ENCODE data around the gene RASEF. TPM values are rescaled to one million over a fixed set of nuclear protein-coding genes. Genes with fewer than 3 reads are reported as not detected.

The RASEF gene
- total RNA-seq, 1 donor from 2014 or later = 0.28 TPM

GRCh38 chr9:83071626-83072025 is 8.7 kb upstream of the RASEF start:
- no peaks in the 10 kb centered on the region for H3K9me3 Mint-ChIP-seq (ENCODE audit: unreplicated experiment)

GRCh38 chr9:83070261-83070660 is 7.3 kb upstream of the RASEF start:
- H3K36me3 Mint-ChIP-seq (ENCODE audit: low read depth, unreplicated experiment) = no peaks in the 10 kb centered on the region
- H3K27ac Mint-ChIP-seq (ENCODE audit: unreplicated experiment) = no peak overlapping the region
- H3K27me3 Mint-ChIP-seq (ENCODE audit: unreplicated experiment) = no peaks in the 10 kb centered on the region
- no peak for TF ChIP-seq CTCF (IDR thresholded peaks at IDR 0.05; ENCODE audit: unreplicated experiment)
- DNase-seq (ENCODE audit: low spot score) = no peak
- no peaks in the 10 kb centered on the region for H3K9me3 Mint-ChIP-seq (ENCODE audit: unreplicated experiment)
- no peak overlapping the region for H3K4me3 Mint-ChIP-seq (ENCODE audit: unreplicated experiment)
- H3K4me1 Mint-ChIP-seq (ENCODE audit: unreplicated experiment) = no peaks in the 10 kb centered on the region

More at GRCh38 chr9:83071626-83072025, 8.7 kb upstream of the RASEF start:
- H3K4me1 Mint-ChIP-seq (ENCODE audit: unreplicated experiment) = no peaks in the 10 kb centered on the region
- no peak overlapping the region for H3K4me3 Mint-ChIP-seq (ENCODE audit: unreplicated experiment)
- DNase-seq (ENCODE audit: low spot score) = no peak
- no peak overlapping the region for H3K27ac Mint-ChIP-seq (ENCODE audit: unreplicated experiment)
- TF ChIP-seq CTCF (IDR thresholded peaks at IDR 0.05; ENCODE audit: unreplicated experiment) = no peak
- no peaks in the 10 kb centered on the region for H3K27me3 Mint-ChIP-seq (ENCODE audit: unreplicated experiment)
- no peaks in the 10 kb centered on the region for H3K36me3 Mint-ChIP-seq (ENCODE audit: low read depth, unreplicated experiment)

GRCh38 chr9:83069651-83070050 is 6.7 kb upstream of the RASEF start:
- H3K4me1 Mint-ChIP-seq (ENCODE audit: unreplicated experiment) = no peaks in the 10 kb centered on the region
- H3K27me3 Mint-ChIP-seq (ENCODE audit: unreplicated experiment) = no peaks in the 10 kb centered on the region
- H3K9me3 Mint-ChIP-seq (ENCODE audit: unreplicated experiment) = no peaks in the 10 kb centered on the region
- TF ChIP-seq CTCF (IDR thresholded peaks at IDR 0.05; ENCODE audit: unreplicated experiment) = no peak
- DNase-seq (ENCODE audit: low spot score) = no peak
- H3K36me3 Mint-ChIP-seq (ENCODE audit: low read depth, unreplicated experiment) = no peaks in the 10 kb centered on the region
- no peak overlapping the region for H3K27ac Mint-ChIP-seq (ENCODE audit: unreplicated experiment)
- H3K4me3 Mint-ChIP-seq (ENCODE audit: unreplicated experiment) = no peak overlapping the region

GRCh38 chr9:83068414-83068813 is 5.5 kb upstream of the RASEF start:
- H3K4me1 Mint-ChIP-seq (ENCODE audit: unreplicated experiment) = no peaks in the 10 kb centered on the region
- no peak overlapping the region for H3K4me3 Mint-ChIP-seq (ENCODE audit: unreplicated experiment)
- no peaks in the 10 kb centered on the region for H3K9me3 Mint-ChIP-seq (ENCODE audit: unreplicated experiment)
- no peak for TF ChIP-seq CTCF (IDR thresholded peaks at IDR 0.05; ENCODE audit: unreplicated experiment)
- H3K36me3 Mint-ChIP-seq (ENCODE audit: low read depth, unreplicated experiment) = no peaks in the 10 kb centered on the region
- H3K27me3 Mint-ChIP-seq (ENCODE audit: unreplicated experiment) = peaks cover 1% of the 10 kb centered on the region
- no peak for DNase-seq (ENCODE audit: low spot score)
- H3K27ac Mint-ChIP-seq (ENCODE audit: unreplicated experiment) = no peak overlapping the region

- Mint-ChIP-seq H3K27ac (ENCODE audit: unreplicated experiment) (no peak overlapping the region), H3K9me3 (ENCODE audit: unreplicated experiment) (no peaks in the 10 kb centered on the region), H3K27me3 (ENCODE audit: unreplicated experiment) (peaks cover 5% of the 10 kb centered on the region), H3K36me3 (ENCODE audit: low read depth, unreplicated experiment) (no peaks in the 10 kb centered on the region), H3K4me3 (ENCODE audit: unreplicated experiment) (no peak overlapping the region), H3K4me1 (ENCODE audit: unreplicated experiment) (no peaks in the 10 kb centered on the region)
- DNase-seq (ENCODE audit: low spot score) = no peak
- TF ChIP-seq CTCF (IDR thresholded peaks at IDR 0.05; ENCODE audit: unreplicated experiment) = no peak
Measured at GRCh38 chr9:83067579-83067978, 4.6 kb upstream of the RASEF start.
